ENCODE data around the gene TDRD1. TPM values are rescaled to one million over a fixed set of nuclear protein-coding genes. Genes with fewer than 3 reads are reported as not detected.

The TDRD1 gene
- total and polyA plus RNA-seq, 2 donors (not counting 3 experiments of a cell fraction or from before 2014, with no cell fraction given), result not detected

- no peak for FAIRE-seq
- no peak for TF ChIP-seq POLR2AphosphoS5 (IDR thresholded peaks at IDR 0.05; ENCODE audit: insufficient read depth, low read depth, low read length)
- TF ChIP-seq GATA2 (IDR thresholded peaks at IDR 0.05; ENCODE audit: insufficient read depth, insufficient read length, low read depth, low read length), result no peak
- TF ChIP-seq EZH2 (IDR thresholded peaks at IDR 0.05; ENCODE audit: borderline replicate concordance, low read depth, low read length, severe bottlenecking), result no peak
- no peak for TF ChIP-seq JUN (IDR thresholded peaks at IDR 0.05; ENCODE audit: borderline replicate concordance, insufficient read depth, insufficient read length, low read depth)
- TF ChIP-seq, protein P1, sequence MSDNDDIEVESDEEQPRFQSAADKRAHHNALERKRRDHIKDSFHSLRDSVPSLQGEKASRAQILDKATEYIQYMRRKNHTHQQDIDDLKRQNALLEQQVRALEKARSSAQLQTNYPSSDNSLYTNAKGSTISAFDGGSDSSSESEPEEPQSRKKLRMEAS (IDR thresholded peaks at IDR 0.05; ENCODE audit: insufficient read depth, insufficient read length), result no peak
- no peak for TF ChIP-seq POLR2A (IDR thresholded peaks at IDR 0.05; ENCODE audit: low read depth, low read length)
- TF ChIP-seq CTCF (IDR thresholded peaks at IDR 0.05; ENCODE audit: extremely low read depth in 1 of 2, insufficient read depth in 1 of 2, low read depth in 1 of 2, low read length in 2 of 2), result no peak
- TF ChIP-seq MYC (IDR thresholded peaks at IDR 0.05; ENCODE audit: low read depth, low read length), result no peak
- no peak for TF ChIP-seq FOS (IDR thresholded peaks at IDR 0.05; ENCODE audit: borderline replicate concordance, insufficient read depth, low read length)
- POLR2A ChIA-PET, result no interaction called here
Observed at GRCh38 chr10:114274616-114275453, 95.7 kb downstream of the TDRD1 start.

More at GRCh38 chr10:114274616-114275453, 95.7 kb downstream of the TDRD1 start:
- Histone ChIP-seq H4K20me1 (replicated peaks; ENCODE audit: control insufficient read depth, extremely low read depth, insufficient read depth, low read length) (no peaks in the 10 kb centered on the region), H3K9me3 (replicated peaks; ENCODE audit: control insufficient read depth, insufficient read depth, low read length) (no peaks in the 10 kb centered on the region), H3K27ac (ENCODE audit: insufficient read depth, low read depth, low read length) (no peak overlapping the region), H3K9me1 (replicated peaks; ENCODE audit: control insufficient read depth, extremely low read depth, insufficient read depth, low read length) (no peaks in the 10 kb centered on the region), H3K27me3 (ENCODE audit: control insufficient read depth in 2 of 2, insufficient read depth in 2 of 2, low read length in 2 of 2) (no peaks in the 10 kb centered on the region), H3K36me3 (ENCODE audit: control insufficient read depth in 2 of 2, extremely low read depth in 1 of 2, insufficient read depth in 2 of 2, low read length in 2 of 2) (no peaks in the 10 kb centered on the region), H3K4me1 (ENCODE audit: control insufficient read depth, extremely low read depth, insufficient read depth, low read length) (peaks cover 7% of the 10 kb centered on the region), H3K9ac (replicated peaks; ENCODE audit: extremely low read depth, insufficient read depth, low read length) (no peak overlapping the region), H3K4me3 (replicated peaks in 1 of 3; ENCODE audit: insufficient read depth in 1 of 3, low read depth in 1 of 3, low read length in 3 of 3) (no peak overlapping the region), H3K79me2 (ENCODE audit: control insufficient read depth, insufficient read depth, low read length) (no peaks in the 10 kb centered on the region), H3K4me2 (ENCODE audit: insufficient read depth, low read length) (no peak overlapping the region), H2AFZ (ENCODE audit: low read depth, low read length) (no peak overlapping the region)
- no TSS peak for BruUV-seq (replicated peaks)
- dilution Hi-C loops (cut with MboI; ENCODE audit: extremely low pct_ligation_motif_present, low sequenced_read_pairs) (no loop called here), intact Hi-C loops (cut with micrococcal nuclease) (no loop called here)
- CTCF ChIA-PET, result no interaction called here
- no peak for DNase-seq (ENCODE audit: low read depth, low spot score)
